HepG2 (cell line): Measurements from ENCODE around the gene SH3D19. TPM values are rescaled to one million over a fixed set of nuclear protein-coding genes. Genes with fewer than 3 reads are reported as not detected.

Source experiments
- ATAC-seq: fragments of 200-7000 bp; cut with Tn5 transposase; 3 replicates; pipeline ENCODE4 v1.9.1; 2020; ENCODE audit warnings: mild to moderate bottlenecking, moderate library complexity
- BruUV-seq: library from RNA; stranded (reverse); fragments of 400-500 nt; replicated peaks from 2 replicates; lab custom pipeline; 2021; lab: Mats Ljungman, UMichigan
- CTCF ChIA-PET: fragments of 300-600 bp; formaldehyde crosslinking; extraction: SDS; loops from one replicate; lab custom pipeline; 2021; ENCODE audit warnings: low total read pairs, inconsistent platforms, low intra/inter-chr PET ratio; lab: Yijun Ruan, JAX
- POLR2A ChIA-PET: fragments of 350-600 bp; sonication (Branson Sonifier 250); formaldehyde crosslinking; loops from one replicate; lab custom pipeline; 2020; ENCODE audit warnings: antibody characterized with exemption, inconsistent platforms; lab: Yijun Ruan, JAX
- DNase-seq: peaks from one replicate; pipeline ENCODE4 v3.0.0-alpha.2; 2015; ENCODE audit warnings: low spot score
- FAIRE-seq: peaks from 3 replicates; lab custom pipeline; 2011; peaks lifted over from hg19 to GRCh38; lab: Jason Lieb, UNC
- H2AFZ ChIP-seq: one replicate; pipeline ENCODE4 v1.6.1; 2011; ENCODE audit warnings: low read length, inconsistent platforms
- H3K27ac ChIP-seq: fragments of 300-600 bp; 3 replicates; pipeline ENCODE4 v1.8.0; 2011; ENCODE audit warnings: mixed run types, mild to moderate bottlenecking, mixed read lengths, low read length, inconsistent platforms; ENCODE audit not compliant: insufficient read depth; ENCODE audit errors: extremely low read length
- H3K27me3 ChIP-seq, 2 experiments: fragments of 200-600 bp in 1 of 2; 2 replicates in 1 of 2; 3 replicates in 1 of 2; pipeline versions ENCODE4 v1.6.0 to v1.8.0; 2011; ENCODE audit warnings: low read length in 2 of 2, mild to moderate bottlenecking in 2 of 2, moderate library complexity in 2 of 2, inconsistent platforms in 1 of 2; ENCODE audit not compliant: insufficient read depth in 2 of 2, control insufficient read depth in 1 of 2
- H3K36me3 ChIP-seq, 2 experiments: fragments of 200-600 bp in 1 of 2; replicated peaks in 1 of 2; 2 replicates in 1 of 2; 3 replicates in 1 of 2; pipeline versions ENCODE4 v1.5.1 to v1.8.0; 2011; ENCODE audit warnings: low read length in 2 of 2, inconsistent platforms in 1 of 2; ENCODE audit not compliant: insufficient read depth in 2 of 2, control insufficient read depth in 1 of 2
- H3K4me1 ChIP-seq: 2 replicates; pipeline ENCODE4 v1.5.1; 2012; ENCODE audit warnings: low read length, inconsistent platforms; ENCODE audit not compliant: insufficient read depth
- H3K4me2 ChIP-seq: 2 replicates; pipeline ENCODE4 v1.6.0; 2011; ENCODE audit warnings: low read depth, low read length, inconsistent platforms
- H3K4me3 ChIP-seq, 3 experiments: fragments of 200-600 bp in 1 of 3; sonication (generic), shearing (Covaris generic) in 1 of 3; replicated peaks in 1 of 3; 2 replicates each; pipeline ENCODE4 v1.5.1; 2011 to 2016; ENCODE audit warnings: low read length in 3 of 3, inconsistent platforms in 2 of 3, low read depth in 2 of 3, mild to moderate bottlenecking in 2 of 3, control low read depth in 1 of 3, mixed read lengths in 1 of 3; ENCODE audit not compliant: insufficient read depth in 1 of 3
- H3K79me2 ChIP-seq: one replicate; pipeline ENCODE4 v1.6.1; 2011; ENCODE audit warnings: low read length, inconsistent platforms; ENCODE audit not compliant: insufficient read depth
- H3K9ac ChIP-seq: 2 replicates; pipeline ENCODE4 v1.6.0; 2011; ENCODE audit warnings: mild to moderate bottlenecking, low read depth, low read length, inconsistent platforms; ENCODE audit not compliant: insufficient read depth
- H3K9me3 ChIP-seq: 2 replicates; pipeline ENCODE4 v1.5.1; 2012; ENCODE audit warnings: mild to moderate bottlenecking, low read length
- H4K20me1 ChIP-seq: 2 replicates; pipeline ENCODE4 v1.6.0; 2011; ENCODE audit warnings: inconsistent platforms, mild to moderate bottlenecking, low read length, moderate library complexity; ENCODE audit not compliant: insufficient read depth
- CBX5 ChIP-seq: sonication (generic); formaldehyde crosslinking; IDR thresholded peaks from 2 replicates; pipeline ENCODE4 v1.4.0; 2020; ENCODE audit warnings: missing genetic modification reagents, borderline replicate concordance
- JUN ChIP-seq: sonication (generic); formaldehyde crosslinking; IDR thresholded peaks from 2 replicates; pipeline ENCODE4 v1.4.0; 2020; ENCODE audit warnings: mild to moderate bottlenecking, missing genetic modification reagents
- MTA3 ChIP-seq: sonication (generic); formaldehyde crosslinking; IDR thresholded peaks from 2 replicates; pipeline ENCODE4 v1.4.0; 2020; ENCODE audit warnings: missing genetic modification reagents
- MXI1 ChIP-seq: IDR thresholded peaks from 3 replicates; pipeline ENCODE4 v1.6.1; 2012; ENCODE audit warnings: low read depth, low read length, inconsistent platforms, borderline replicate concordance
- NCOR1 ChIP-seq: fragments of 200-600 bp; sonication (generic); IDR thresholded peaks from 2 replicates; pipeline ENCODE4 v1.7.0; 2017; ENCODE audit warnings: antibody characterized with exemption, low read length, borderline replicate concordance
- NFKB2 ChIP-seq: sonication (generic); formaldehyde crosslinking; IDR thresholded peaks from 2 replicates; pipeline ENCODE4 v1.4.0; 2020; ENCODE audit warnings: missing genetic modification reagents, borderline replicate concordance
- SALL1 ChIP-seq: sonication (generic); formaldehyde crosslinking; IDR thresholded peaks from 2 replicates; pipeline ENCODE4 v1.8.0; 2022; ENCODE audit warnings: mild to moderate bottlenecking, missing genetic modification reagents
- SRSF4 ChIP-seq: fragments of 200-400 bp; formaldehyde crosslinking; IDR thresholded peaks from one replicate; pipeline ENCODE4 v1.6.1; 2018; ENCODE audit warnings: mild to moderate bottlenecking, low read depth, low read length, moderate library complexity; ENCODE audit not compliant: poor library complexity, severe bottlenecking
- SSRP1 ChIP-seq: IDR thresholded peaks from 2 replicates; pipeline ENCODE4 v1.6.1; 2016; ENCODE audit warnings: control low read depth
- TFDP2 ChIP-seq: sonication (generic); formaldehyde crosslinking; IDR thresholded peaks from 2 replicates; pipeline ENCODE4 v1.4.0; 2020; ENCODE audit warnings: missing genetic modification reagents
- ZBTB21 ChIP-seq: sonication (generic); formaldehyde crosslinking; IDR thresholded peaks from 2 replicates; pipeline ENCODE4 v1.4.0; 2020; ENCODE audit warnings: missing genetic modification reagents
- ZNF24 ChIP-seq: fragments of 450-650 bp; IDR thresholded peaks from 2 replicates; pipeline ENCODE4 v1.6.1; 2017; ENCODE audit warnings: antibody characterized with exemption, mild to moderate bottlenecking
- ZNF276 ChIP-seq: sonication (generic); formaldehyde crosslinking; IDR thresholded peaks from 2 replicates; pipeline ENCODE4 v1.4.0; 2020; ENCODE audit warnings: mild to moderate bottlenecking, low read depth, missing genetic modification reagents
- ZNF580 ChIP-seq: IDR thresholded peaks from 2 replicates; pipeline ENCODE4 v1.6.1; 2016; ENCODE audit warnings: low read depth, borderline replicate concordance
- ZSCAN20 ChIP-seq: sonication (generic); formaldehyde crosslinking; IDR thresholded peaks from 2 replicates; pipeline ENCODE4 v1.4.0; 2020; ENCODE audit warnings: missing genetic modification reagents, mild to moderate bottlenecking, borderline replicate concordance
- ZZZ3 ChIP-seq: sonication (generic); formaldehyde crosslinking; IDR thresholded peaks from 2 replicates; pipeline ENCODE4 v1.4.0; 2020; ENCODE audit warnings: missing genetic modification reagents, mild to moderate bottlenecking, borderline replicate concordance
- WGBS: methylation state at CpG from one replicate; pipeline ENCODE4 v1.1.6; 2017; ENCODE audit warnings: low lambda C conversion rate; 5-methylcytosine and 5-hydroxymethylcytosine counted together
- in situ Hi-C: cut with HindIII; loops from 2 replicates; pipeline ENCODE4 v1.10.0; 2017; ENCODE audit warnings: low pct_unique_long_range_greater_than_20kb; ENCODE audit not compliant: extremely low pct_ligation_motif_present
- intact Hi-C: fragments of 100-400 bp; cut with micrococcal nuclease; formaldehyde crosslinking; loops from one replicate; pipeline ENCODE4 v1.10.0; 2022; ENCODE audit not compliant: unreplicated experiment
- polyA plus RNA-seq, 8 experiments: library from polyadenylated mRNA; depleted of rRNA in 3 of 8; stranded (reverse) in 7 of 8; unstranded in 1 of 8; fragments of >200 nt; fragmentation: Illumina TruSeq in 4 of 8; extraction: Trizol in 4 of 8; gene quantifications; 2 replicates each; pipeline versions ENCODE4 v1.2.1 to v1.2.3, GENCODE V29; 2011 to 2016; ENCODE audit warnings: low read depth in 4 of 8, missing spikeins in 1 of 8, mixed read lengths in 1 of 8; ENCODE audit not compliant: insufficient read depth in 1 of 8
- total RNA-seq, 5 experiments: library from RNA; depleted of rRNA; stranded (reverse); fragments of >200 nt; fragmentation: Illumina TruSeq; extraction: Trizol; gene quantifications; 2 replicates each; pipeline ENCODE4 v1.2.3, GENCODE V29; 2016; ENCODE audit warnings: low read depth in 1 of 5
- TF ChIP-seq, protein P1 (sequence below): sonication (generic); formaldehyde crosslinking; IDR thresholded peaks from 2 replicates; pipeline ENCODE4 v1.4.0; 2020; ENCODE audit warnings: mild to moderate bottlenecking, missing genetic modification reagents
- TF ChIP-seq, protein P2 (sequence below): sonication (generic); formaldehyde crosslinking; IDR thresholded peaks from 2 replicates; pipeline ENCODE4 v1.9.0; 2022; ENCODE audit warnings: missing genetic modification reagents, mild to moderate bottlenecking, borderline replicate concordance

Gene SH3D19
- total and polyA plus RNA-seq, 2 of the 13 experiments (the other 11 are each of a cell fraction or from before 2014, with no cell fraction given), result 31.2 to 38.0 TPM

GRCh38 chr4:151276787-151277562 is 48.4 kb downstream of the SH3D19 start, which contains the start of gene PRSS48:
TSS of gene PRSS48 (plus strand) at chr4:151277161. CDS start at chr4:151277173, 12 bp downstream.
- ATAC-seq (peak; percentile 89), DNase-seq (peak; percentile 55), FAIRE-seq (no peak)
- Histone ChIP-seq H3K9me3 (no peaks in the 10 kb centered on the region), H3K4me1 (peaks cover 39% of the 10 kb centered on the region), H4K20me1 (peaks cover 78% of the 10 kb centered on the region), H3K36me3 (peaks cover 9 to 24% of the 10 kb centered on the region in 2 experiments; a peak in 4 of 5 replicates), H3K27ac (no peak within 1 kb of the TSS), H3K79me2 (peaks cover 91% of the 10 kb centered on the region), H2AFZ (no peak within 1 kb of the TSS), H3K4me3 (no peak within 1 kb of the TSS), H3K4me2 (no peak within 1 kb of the TSS), H3K27me3 (no peaks in the 10 kb centered on the region), H3K9ac (no peak within 1 kb of the TSS)
- 82% methylated on average over 6 of the region's 7 CpGs for WGBS
- in situ Hi-C loops (no loop called here), intact Hi-C loops (loop anchor here (1.0 to 5.0 kb wide), 2 partner anchors 45 to 85 kb away; no protein-coding TSS in a partner anchor)
- no TSS peak for BruUV-seq
- CTCF ChIA-PET, result interaction anchor here (3.9 kb wide), 1 partner anchor 86 kb away, joined by 25 read pairs; no protein-coding TSS in a partner anchor
- POLR2A ChIA-PET, result interaction anchor here (4.0 kb wide), 1 partner anchor 48 kb away, joined by 23 read pairs; the partner anchor contains the start of gene SH3D19
- TF ChIP-seq ZZZ3 (CRISPR knock-in tag) (no peak), CBX5 (CRISPR knock-in tag) (peak; percentile 48; the same call in 1 of the 2 replicates), ZNF276 (CRISPR knock-in tag) (no peak), MTA3 (CRISPR knock-in tag) (no peak), JUN (no peak), SRSF4 (no peak), SSRP1 (CRISPR knock-in tag) (no peak), NFKB2 (CRISPR knock-in tag) (peak; percentile 21; the same call in 1 of the 2 replicates), ZBTB21 (CRISPR knock-in tag) (no peak), ZNF580 (CRISPR knock-in tag) (peak; percentile 42; the same call in 1 of the 2 replicates), ZSCAN20 (no peak), ZNF24 (no peak), MXI1 (0 out of 3 replicates have a peak, but pooled peaks have one; percentile 18), TFDP2 (CRISPR knock-in tag) (no peak), NCOR1 (no peak), SALL1 (CRISPR knock-in tag) (peak; percentile 56)
- TF ChIP-seq, protein P1, sequence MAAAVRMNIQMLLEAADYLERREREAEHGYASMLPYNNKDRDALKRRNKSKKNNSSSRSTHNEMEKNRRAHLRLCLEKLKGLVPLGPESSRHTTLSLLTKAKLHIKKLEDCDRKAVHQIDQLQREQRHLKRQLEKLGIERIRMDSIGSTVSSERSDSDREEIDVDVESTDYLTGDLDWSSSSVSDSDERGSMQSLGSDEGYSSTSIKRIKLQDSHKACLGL, result no peak
- TF ChIP-seq, protein P2, sequence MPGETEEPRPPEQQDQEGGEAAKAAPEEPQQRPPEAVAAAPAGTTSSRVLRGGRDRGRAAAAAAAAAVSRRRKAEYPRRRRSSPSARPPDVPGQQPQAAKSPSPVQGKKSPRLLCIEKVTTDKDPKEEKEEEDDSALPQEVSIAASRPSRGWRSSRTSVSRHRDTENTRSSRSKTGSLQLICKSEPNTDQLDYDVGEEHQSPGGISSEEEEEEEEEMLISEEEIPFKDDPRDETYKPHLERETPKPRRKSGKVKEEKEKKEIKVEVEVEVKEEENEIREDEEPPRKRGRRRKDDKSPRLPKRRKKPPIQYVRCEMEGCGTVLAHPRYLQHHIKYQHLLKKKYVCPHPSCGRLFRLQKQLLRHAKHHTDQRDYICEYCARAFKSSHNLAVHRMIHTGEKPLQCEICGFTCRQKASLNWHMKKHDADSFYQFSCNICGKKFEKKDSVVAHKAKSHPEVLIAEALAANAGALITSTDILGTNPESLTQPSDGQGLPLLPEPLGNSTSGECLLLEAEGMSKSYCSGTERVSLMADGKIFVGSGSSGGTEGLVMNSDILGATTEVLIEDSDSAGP, result peak; percentile 17; the same call in 1 of the 2 replicates
